Activated CD8-positive, alpha-beta memory T cell treated with anti-CD3 and anti-CD28 coated beads, Interleukin-2, amount 50 U/mL, for 1 hour (primary cell): ENCODE data around the gene AKT2.

Experiments used
- DNase-seq: peaks from one replicate; pipeline ENCODE4 v3.0.0-alpha.2; 2020; ENCODE audit errors: extremely low read depth

Gene AKT2

DNA sequence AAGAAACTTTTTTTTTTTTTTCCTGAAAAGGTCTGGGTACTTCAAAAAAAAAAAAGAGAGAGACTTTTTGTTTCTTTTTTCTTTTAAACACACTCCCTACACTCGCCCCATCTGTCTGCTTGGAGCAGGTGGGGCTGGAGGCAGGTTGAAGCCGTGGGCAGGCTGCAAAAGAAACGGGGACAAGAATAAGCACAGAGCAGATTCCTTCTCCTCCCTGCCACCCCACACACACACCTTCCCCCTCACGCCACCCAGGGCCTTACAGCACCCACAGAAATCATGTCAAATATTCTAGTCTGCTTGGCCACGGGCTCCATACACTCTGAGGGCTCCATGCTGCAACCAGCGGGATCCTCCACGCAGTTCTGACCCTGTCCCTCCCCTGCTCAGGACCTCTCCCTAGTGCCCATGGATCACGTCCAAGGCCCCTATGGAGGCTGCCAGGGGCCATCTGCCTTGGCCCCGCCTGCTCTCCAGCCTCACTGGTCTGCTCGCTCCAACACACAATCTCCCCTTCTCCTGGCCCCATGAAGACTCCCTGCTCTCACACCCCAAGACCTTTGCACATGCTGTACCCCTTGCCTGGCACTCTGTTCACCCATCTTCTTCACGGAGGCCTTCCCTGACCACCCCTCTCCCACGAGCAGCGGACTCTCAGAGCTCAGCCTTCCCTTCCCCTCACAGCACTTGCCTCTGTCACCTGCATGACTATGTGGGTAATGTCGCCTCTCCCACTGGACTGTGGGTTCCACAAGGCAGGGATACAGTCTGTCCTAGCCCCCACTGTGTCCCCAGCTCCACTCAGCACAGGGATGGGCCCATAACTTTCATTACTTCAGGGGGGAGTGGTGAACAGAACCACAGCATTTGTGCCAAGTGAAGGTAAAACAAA is 11.4 kb downstream of the AKT2 start:
- DNase-seq: no peak

DNA sequence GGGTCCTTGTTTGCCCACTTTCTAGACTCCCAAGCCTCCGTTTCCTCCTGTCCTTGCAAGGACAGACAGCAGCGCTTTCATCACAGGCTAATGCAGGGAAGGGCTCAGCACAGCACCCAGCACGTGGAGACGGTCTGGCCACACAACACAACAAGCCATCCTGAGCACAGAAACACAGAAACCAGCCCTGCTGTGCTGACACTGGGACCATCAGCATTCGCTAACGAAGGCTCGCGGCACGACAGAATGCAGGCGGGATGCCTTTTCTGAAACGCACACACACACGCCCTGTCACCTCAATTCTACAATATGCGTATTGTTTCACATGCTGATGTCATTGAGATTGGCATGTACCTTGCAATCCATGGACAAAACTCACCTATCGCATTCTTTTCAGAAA is 12.9 kb downstream of the AKT2 start:
- no peak for DNase-seq

- DNase-seq: no peak
Observed at GRCh38 chr19:40271706-40272105, 13.4 kb downstream of the AKT2 start.

- DNase-seq: no peak
Observed at GRCh38 chr19:40270362-40271089, 14.6 kb downstream of the AKT2 start.

DNA sequence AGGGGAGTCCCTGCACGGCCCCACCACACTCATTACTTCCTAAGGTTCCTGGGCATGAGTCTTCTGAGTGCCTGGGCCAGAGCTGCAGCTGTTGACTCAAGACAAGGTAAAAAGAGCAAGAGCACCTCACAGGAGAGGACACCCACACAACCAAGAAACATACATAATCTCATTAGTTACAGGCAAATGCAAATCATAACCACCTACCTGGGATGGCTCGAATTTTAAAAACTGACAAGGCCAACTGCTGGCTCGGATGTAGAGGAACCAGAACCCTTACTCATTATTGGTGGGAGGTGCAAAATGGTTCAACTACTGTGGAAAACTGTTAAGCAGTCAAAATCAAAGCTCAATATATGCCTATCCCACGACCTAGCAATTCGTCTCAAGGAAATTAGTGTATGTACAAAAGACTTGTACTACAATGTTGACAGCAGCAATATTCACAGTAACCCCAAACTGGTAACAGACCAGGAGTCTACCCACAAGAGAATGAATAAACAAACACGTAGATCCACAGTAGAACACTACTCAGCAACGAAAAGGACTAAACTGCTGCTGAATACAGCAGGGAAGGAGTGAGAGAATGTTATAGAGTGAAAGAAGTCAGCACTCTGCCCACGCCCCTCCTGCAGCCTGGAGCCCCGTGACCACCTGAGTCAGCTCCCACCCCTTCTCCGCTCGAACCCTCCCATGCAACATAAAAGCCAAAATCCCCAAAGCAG is 15.8 kb downstream of the AKT2 start:
- no peak for DNase-seq

DNA sequence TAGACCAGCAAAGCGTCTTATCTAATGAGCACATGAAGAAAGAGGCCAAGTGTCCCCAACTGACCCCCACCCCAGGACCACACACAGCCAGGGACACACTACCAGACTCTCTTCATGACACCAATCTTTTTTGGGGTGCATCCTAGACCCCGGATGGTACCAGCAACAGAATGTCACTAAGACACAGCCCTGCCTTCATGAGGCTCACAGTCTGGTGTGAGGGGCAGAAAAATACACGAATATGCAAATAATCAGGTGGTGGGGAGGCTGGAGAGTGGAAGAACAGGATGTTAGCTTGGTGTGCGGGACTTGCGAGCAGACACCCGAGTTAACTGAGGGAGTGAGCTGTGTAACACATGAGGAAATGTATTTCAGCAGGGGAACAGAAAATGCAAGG is 17.5 kb downstream of the AKT2 start:
- DNase-seq: no peak

- DNase-seq: no peak
Observed at GRCh38 chr19:40266912-40267600, 18.1 kb downstream of the AKT2 start.

DNA sequence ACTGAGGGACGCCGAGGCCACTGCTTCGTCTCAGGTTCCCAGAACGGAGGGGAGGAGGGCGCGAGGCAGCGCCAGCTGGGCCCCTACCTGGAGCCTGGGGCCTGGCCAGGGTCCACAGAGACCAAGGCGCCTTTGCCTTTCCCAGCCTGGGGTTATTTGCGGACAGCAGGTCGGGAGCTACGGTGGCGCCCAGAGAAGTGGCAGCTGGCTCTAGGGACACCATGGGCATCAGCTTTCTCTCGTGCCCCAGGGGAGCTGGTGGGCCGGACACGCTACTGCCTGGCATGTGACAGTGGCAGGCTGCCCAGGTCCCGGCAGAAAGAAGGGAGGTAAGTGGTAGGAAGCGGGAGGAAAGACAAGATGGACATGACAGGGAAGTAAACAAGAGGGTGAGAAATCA is 19.0 kb downstream of the AKT2 start:
- no peak for DNase-seq

DNA sequence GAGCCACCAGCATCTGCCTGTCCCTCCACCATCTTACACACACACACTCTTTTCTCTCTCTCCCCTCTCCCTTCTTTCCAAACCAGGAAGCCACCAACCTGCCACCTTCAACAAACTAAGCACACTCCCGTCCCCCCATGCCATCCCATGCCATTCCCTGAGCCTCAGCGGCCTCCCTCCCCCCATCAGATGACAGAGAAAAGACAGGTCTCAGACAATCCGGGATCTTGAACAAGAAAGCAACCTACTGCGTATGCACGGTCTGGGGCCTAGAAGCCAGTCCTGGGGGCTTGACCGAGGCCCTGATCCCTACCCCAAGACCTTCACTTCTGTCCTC is 19.4 kb downstream of the AKT2 start:
- no peak for DNase-seq

DNA sequence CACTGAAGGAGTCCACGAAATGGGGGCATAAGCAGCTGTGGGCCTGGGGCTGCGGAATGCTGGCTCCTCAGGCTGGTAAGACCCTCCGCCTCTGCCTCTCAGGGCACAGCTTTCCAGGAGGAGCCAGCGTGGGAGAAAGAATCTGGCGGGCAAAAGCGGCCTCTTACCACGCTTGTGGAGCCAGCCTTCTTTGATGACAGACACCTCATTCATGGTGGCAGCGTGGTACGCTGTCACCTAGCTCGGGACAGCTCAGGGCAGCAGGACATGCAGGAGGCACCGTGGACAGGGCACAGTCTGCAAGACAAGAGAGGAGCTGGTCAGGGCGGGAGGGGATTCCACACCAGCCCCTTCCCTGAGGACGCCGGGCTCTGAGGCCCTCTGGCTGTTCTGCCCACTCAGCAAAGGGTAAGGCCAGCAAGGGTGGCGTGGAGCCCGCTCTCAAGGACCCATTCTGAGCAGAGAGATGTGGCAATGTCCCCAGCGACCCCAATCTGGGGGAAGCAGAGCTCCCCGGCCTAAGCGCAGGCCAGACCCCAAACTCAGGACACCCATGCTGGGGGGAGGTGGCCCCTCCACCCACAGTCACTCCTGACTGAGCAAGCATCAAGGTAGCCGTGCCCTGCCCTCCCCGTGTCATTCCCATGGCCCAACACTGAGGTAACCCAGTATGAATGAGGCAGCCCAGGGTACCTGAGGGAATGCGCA is 19.9 kb downstream of the AKT2 start:
- DNase-seq: no peak

GRCh38 chr19:40264314-40265054 is 20.7 kb downstream of the AKT2 start:
- DNase-seq: no peak

GRCh38 chr19:40263440-40264313 is 21.5 kb downstream of the AKT2 start:
- DNase-seq: no peak

DNA sequence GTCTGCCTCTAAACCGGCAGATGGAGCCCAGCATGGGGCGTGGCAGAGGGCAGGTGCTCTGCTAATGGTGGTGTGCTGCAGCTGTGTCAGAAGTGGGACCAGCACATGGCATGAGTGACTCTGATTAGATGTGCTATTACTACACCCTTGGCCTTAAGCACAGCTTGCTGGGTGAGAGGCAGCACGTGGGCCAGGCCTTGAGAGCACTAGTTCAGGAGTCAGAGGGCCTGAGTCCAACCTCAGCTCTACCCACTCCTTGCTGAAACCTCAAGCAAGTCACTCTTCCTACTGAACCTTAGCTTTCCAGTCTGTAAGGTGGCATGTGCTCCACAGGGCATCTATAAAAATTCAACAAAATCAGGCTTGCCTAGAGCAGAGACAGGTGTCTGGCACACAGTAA is 22.7 kb downstream of the AKT2 start:
- no peak for DNase-seq

GRCh38 chr19:40261631-40262030 is 23.5 kb downstream of the AKT2 start:
- no peak for DNase-seq

DNA sequence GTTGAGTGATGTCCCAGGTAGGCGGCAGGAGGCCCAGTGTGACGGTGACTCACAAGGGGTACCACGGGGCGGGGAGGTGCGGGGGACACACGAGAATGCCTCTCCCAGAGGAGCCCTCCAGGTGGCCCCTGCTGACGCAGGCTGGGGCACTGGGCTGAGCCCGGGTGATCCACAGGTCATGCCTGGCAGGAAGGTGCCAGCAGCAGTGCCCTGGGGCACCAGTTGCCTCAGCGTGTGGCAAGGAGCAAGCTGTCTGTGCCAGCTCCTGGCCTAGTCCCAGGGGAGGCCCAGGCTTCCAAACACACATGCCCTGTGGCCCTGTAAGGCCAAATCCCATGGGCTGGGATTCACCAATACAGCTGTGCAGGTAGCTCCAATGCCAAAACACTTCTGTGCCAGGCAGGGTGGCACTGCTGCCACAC is 28.0 kb downstream of the AKT2 start:
- DNase-seq: no peak

GRCh38 chr19:40256512-40256911 is 28.6 kb downstream of the AKT2 start:
- no peak for DNase-seq

- DNase-seq: no peak
Observed at GRCh38 chr19:40255619-40256166, 29.5 kb downstream of the AKT2 start.

- DNase-seq: no peak
Observed at GRCh38 chr19:40254714-40255418, 30.3 kb downstream of the AKT2 start.

DNA sequence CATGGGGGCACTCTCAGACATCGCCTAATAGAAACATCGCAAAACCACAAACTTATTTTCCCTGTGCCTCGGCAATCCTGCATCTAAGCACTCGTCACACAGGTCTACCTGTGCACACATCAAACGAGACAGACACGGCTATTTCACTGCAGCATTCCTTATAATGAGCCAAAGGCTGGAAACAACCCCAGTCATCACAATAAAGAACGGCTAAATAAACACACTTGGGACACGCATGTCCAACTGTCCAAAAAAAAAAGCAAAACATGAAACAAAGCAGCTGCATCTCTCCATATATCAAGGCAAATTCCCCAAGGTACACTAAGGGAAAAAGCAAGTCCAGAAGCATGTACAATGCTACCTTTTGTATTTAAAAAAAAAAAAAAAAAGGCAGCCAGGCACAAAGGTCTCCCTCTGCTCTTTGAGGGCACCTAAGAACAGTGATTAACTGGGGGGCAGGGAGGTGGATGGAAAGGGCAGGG is 31.5 kb downstream of the AKT2 start:
- DNase-seq: no peak
